Measurements from ENCODE around the gene HPCAL1.
A peak's percentile ranks its signal among the peaks of the same experiment; 100 is the strongest.

The HPCAL1 gene

DNA sequence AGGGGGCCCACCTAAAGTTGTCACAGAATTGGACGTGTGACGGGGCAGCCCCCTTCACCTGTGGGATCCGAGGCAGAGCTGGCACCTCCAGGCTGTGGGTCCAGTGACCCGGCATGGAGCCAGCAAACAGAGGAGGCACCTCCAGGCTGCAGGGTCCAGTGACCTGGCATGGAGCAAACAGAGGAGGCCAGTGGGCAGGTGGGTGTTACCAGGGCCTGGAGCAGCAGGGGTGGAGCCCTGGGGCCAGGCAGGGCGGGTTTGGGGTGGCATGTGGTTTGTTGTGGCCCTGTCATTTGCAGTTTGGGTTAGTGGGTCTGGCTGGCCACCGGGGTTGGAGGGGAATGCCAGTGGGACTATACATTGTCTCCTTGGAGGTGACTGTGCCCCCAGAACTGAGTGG lies 68.2 kb downstream of the HPCAL1 start:
- DNase-seq (ENCODE audit: low spot score): no peak

DNA sequence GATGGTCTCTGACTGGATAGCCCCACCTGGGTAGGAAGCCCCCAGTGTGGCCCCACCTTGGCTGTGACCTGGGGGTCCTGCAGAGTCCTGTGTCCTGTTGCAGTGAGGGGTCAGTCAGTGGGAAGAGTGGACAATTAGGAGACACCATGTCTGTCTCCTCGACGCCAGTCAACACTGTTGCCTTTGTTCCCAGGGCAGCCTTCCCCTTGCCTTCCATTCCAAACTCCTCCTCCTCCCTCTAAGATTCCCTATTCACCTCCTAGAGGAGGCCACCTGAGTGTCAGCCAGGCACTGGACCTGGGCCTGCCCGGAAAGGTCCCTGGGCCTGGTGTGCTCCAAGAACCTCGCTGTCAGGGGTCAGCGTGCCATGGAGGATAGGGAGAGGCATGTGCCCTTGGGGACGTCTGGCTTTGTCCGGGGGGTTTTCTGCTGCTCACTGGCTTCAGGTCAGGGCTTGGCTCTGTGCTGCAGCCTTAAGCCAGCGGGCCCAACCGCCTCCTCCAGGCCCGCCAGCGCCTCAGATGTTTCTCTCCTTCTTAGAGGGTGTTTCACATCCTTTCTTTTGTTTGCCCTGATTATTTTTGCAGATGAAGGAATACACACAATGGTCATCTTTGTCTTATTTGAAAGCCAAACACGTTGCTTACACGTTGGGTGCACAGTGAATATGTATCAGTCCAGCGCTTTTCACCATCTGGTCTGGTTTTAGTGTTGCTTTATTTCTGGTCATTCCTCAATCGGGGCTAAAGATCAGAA lies 68.9 kb downstream of the HPCAL1 start:
- DNase-seq (ENCODE audit: low spot score): no peak

DNA sequence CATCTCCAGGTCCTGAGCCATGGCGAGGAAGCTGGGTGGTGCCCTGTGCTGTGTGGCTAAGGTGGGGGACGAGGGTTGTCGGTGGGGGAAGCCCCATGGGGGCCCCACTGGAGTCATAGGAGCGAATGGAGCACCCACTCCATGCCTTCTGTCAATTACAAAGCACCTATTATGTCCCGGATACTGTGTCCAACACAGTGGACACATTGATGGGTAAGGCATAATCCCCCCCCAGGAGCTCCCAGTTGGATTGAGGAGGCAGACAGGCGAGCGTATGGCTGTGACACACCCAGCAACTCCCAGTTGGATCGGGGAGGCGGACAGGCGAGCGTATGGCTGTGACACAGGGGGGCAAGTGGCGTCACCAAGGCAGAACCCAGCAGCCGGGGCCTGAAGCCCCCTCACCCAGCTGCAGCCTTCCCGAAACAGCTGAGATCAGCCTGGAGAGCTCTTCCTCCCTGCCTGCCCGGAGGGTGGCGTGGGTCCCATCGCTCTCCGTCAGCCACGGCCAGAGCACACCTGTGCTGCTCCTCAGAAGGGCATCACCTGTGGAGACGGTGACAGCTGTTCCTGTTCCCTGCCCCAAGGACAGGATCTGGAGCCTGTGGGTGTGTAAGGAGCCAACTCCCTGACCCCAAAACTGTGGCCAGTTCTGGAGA lies 69.6 kb downstream of the HPCAL1 start:
- no peak for DNase-seq (ENCODE audit: low spot score)

DNA sequence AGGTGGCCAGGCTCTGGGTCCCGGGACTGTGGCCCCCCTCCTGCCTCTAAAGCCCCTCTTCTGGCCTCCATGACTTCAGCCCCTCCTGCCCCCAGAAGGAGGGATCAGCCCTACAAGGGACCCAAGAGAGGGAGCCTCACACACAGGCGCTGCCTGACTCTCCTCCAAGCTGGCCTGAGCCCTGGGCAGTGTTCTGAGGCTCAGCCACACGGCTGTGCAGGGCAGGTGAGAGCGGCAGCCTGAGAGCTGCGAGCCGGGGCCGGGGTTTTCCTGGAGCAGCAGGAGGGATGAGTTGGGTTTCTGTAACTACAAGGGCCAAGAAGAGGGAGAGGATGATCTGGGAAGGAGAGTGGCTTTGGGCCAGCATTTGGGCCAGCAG lies 70.1 kb downstream of the HPCAL1 start:
- no peak for DNase-seq (ENCODE audit: low spot score)

GRCh38 chr2:10373931-10374330 lies 71.2 kb downstream of the HPCAL1 start:
- DNase-seq (ENCODE audit: low spot score): no peak

- DNase-seq (ENCODE audit: low spot score): no peak
These were observed 71.7 kb downstream of the HPCAL1 start for GRCh38 chr2:10374362-10374943.

DNA sequence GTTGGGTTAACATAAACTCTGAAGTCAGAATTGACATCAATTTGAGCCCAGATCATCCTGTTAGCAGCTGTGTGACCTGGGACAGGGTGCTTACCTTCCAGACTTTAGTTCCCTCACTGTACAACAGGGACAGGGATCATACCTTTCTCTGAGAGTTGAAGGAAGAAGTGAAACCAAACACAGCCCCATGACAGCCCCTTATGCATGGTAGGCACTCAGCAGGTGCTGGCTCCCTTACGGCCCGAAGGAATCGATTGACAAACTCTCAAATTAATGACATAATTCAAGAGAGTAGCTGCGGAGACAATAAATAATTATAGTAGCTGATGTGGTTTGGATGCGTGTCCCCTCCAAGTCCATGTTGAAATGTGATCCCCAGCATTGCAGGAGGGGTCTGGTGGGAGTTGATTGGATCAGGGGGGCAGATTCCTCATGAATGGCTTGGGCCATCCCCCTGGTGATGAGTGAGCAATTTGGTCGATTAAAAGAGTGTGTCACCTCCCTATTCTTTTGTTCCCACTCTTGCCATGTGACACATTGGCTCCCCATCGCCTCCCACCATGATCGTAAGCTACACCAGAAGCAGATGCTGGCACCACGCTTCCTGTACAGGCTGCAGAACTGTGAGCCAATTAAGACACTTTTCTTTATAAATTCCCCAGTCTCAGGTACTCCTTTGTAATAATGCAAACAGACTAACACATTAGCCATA lies 73.0 kb downstream of the HPCAL1 start:
- peak; percentile 78 for DNase-seq (ENCODE audit: low spot score)

DNA sequence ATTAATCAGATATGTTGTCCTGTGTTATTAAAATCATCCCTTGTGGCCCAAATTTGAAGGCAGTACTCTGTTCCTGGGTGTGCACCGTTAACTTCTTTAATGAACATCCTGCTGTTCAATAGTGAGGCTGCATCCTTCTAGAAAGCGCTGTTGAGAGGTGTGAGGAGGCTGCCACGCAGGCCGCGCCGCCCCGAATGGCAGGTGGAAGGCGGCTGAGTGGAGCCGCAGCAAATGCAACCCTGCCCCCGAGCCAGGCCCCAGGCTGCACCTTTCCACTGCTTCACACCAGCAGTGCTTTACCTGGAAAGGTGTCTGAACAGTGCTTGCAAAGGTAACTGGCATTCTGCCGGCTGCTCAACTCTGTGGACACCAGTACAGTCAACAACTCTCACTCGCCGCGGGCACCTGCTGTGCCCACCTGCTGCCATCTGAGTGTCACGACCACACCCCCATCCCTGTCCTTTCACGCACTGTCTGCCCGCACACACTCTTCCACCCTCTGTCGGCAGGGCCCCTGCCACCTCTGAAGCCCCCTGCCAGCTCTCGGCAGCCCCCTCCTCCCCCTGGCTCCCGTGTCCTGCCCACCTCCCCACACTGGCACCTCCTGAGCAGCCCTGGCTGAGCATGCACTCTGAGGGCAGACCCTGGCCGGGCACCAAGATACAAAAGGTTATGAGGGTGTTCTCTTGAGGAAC lies 74.5 kb downstream of the HPCAL1 start:
- no peak for DNase-seq (ENCODE audit: low spot score)

DNA sequence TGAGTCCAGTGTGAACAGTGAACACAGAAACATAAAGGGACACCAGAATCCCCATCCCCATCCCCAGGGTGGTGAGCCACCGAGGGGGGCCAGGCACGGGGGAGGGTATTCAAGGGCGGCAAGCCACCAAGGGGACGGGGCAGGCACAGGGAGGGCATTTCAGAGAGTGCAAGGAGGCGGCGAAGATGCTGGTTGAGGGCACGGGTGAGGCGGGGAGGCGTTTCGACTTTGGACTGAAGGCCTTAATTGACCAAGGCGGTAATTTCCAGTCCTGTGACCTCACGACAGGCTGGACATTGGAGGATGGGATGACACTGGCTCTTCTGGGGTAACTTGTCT lies 75.0 kb downstream of the HPCAL1 start:
- no peak for DNase-seq (ENCODE audit: low spot score)

GRCh38 chr2:10378189-10378588 lies 75.5 kb downstream of the HPCAL1 start:
- DNase-seq (ENCODE audit: low spot score): peak; percentile 74

- peak; percentile 40 for DNase-seq (ENCODE audit: low spot score)
These were observed 77.6 kb downstream of the HPCAL1 start for GRCh38 chr2:10380048-10380926.

GRCh38 chr2:10381997-10382353 lies 79.3 kb downstream of the HPCAL1 start:
- no peak for DNase-seq (ENCODE audit: low spot score)

DNA sequence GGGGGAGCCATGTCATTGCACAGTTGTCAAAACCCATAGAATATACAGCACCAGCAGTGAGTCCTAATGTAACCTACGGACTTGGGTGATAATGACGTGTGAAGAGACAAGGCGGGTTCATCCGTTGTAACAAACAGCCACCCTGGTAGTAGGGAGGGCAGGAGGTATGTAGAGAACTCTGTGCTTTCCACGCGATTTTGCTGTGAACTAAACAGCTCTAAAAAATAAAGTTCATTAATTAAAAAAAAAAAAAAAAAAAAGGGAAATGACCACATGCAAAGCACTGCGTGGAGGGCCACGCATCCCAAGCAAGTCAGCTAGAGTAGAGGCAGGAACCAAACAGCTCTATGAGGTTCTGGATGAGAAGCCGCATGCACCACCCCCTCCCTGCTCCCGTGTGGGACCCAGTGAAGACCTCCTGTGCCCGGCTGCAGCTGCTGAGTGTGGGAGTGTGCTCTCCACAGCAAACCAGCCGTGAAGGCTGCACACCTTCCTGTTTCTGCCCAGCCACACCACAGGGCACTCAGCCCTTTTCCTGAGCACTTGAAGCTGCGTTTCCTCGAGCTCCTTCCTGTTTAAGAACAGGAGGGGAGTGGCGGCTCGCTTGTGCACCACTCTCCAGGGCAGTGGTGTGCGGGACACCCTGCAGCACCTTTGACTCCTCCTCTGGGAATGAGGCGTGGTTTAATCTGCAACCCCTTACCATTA lies 79.8 kb downstream of the HPCAL1 start:
- DNase-seq (ENCODE audit: low spot score): peak; percentile 67

DNA sequence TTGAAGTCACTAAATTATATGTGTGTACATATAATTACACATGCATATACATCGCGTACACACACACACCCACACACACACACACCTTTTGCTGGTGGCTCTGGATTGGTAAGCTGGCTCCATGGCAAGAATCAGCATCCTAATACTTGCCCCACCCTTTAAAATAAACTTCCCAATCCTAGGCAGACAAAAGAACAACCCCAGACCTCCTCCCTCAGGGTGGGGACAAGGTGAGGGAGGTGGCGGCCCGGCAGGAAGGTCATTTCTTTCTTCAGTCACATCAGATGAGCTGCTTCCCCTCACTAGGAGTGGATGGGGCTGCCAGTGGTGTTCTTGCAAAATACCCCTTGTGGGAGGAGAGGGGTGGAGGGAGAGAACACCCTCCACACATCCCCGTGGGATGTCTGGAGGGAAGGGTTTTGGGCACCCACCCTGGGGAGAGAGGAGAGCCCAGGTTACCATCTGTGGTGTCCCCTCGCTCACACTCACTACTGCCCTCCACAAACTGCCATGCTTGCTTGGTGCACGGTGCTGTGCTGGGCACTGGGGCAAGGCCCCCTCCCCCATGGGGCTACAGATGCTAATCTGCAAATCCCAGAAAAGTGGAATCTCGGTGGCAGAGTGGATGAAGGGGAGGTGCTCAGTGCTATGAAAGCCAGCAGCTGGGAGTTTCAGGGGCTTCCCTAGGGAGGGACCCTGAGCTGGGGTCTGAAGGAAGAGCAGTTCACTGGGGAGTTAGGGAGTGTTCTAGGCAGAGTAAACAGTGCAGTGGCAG lies 81.4 kb downstream of the HPCAL1 start:
- DNase-seq (ENCODE audit: low spot score): no peak

- no peak for DNase-seq (ENCODE audit: low spot score)
These were observed 82.8 kb downstream of the HPCAL1 start for GRCh38 chr2:10385501-10385900.

DNA sequence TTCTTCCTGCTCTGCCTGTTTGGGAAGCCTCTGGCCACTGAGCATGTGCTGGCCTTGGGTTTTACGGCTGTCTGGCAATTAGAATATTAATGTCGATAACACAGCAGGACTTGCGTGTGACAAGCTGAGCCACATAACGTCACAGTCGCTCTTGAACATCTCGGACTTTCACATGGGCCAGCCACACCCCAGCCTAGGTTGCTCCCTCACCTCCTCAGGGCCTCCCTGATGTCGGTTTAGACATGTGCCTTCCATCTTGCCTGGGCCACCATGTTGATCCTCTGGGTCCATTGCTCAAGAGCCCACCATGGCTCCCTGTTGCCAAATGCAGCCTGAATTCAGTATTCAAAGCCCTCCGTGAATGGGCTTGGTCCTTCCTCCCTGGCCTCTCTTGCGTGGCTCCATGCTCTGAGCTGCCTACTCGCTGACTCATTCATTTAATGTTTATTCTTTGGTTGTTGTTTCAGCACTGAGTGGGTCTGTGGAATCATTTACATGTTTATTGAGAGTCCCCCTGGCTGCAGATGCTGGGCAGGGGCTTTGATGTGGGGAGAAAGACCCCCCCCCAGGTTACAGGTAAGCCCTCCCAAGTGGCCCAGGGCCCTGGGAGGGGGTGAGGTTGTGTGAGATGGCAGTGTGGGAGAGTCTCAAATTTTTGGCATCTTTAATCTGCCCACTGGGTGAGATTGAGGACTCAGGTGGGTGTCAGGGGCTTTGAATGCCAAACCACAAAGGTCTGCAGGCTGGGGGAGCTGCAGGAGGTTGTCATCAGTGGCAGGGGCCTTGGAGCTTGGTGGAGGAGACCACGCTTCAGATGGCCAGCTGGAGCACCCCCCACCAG lies 83.4 kb downstream of the HPCAL1 start:
- no peak for DNase-seq (ENCODE audit: low spot score)

GRCh38 chr2:10387033-10387432 lies 84.3 kb downstream of the HPCAL1 start:
- no peak for DNase-seq (ENCODE audit: low spot score)

GRCh38 chr2:10388954-10389560 lies 86.4 kb downstream of the HPCAL1 start:
- no peak for DNase-seq (ENCODE audit: low spot score)

GRCh38 chr2:10389573-10389972 lies 86.9 kb downstream of the HPCAL1 start:
- DNase-seq (ENCODE audit: low spot score): no peak
